ENCODE results near the gene ASCL5.

Gene ASCL5

GRCh38 chr1:201143726-201144635 is 17.0 kb upstream of the ASCL5 start:
- H3K36me3 Mint-ChIP-seq = peaks cover 44% of the 10 kb centered on the region
- H3K27me3 Mint-ChIP-seq = no peaks in the 10 kb centered on the region
- no peak overlapping the region for H3K4me3 Mint-ChIP-seq
- ATAC-seq (ENCODE audit: low read depth) = no peak
- no peak overlapping the region for H3K27ac Mint-ChIP-seq
- DNase-seq (ENCODE audit: low spot score in 2 of 2) = no peak
- no peaks in the 10 kb centered on the region for H3K4me1 Mint-ChIP-seq
- no peaks in the 10 kb centered on the region for H3K9me3 Mint-ChIP-seq

GRCh38 chr1:201142849-201143725 is 16.1 kb upstream of the ASCL5 start:
- ATAC-seq (ENCODE audit: low read depth) (no peak), DNase-seq (ENCODE audit: low spot score in 2 of 2) (no peak)
- H3K27me3 Mint-ChIP-seq = no peaks in the 10 kb centered on the region
- H3K36me3 Mint-ChIP-seq = peaks cover 42% of the 10 kb centered on the region
- no peak overlapping the region for H3K4me3 Mint-ChIP-seq
- H3K27ac Mint-ChIP-seq = no peak overlapping the region
- H3K4me1 Mint-ChIP-seq = no peaks in the 10 kb centered on the region
- no peaks in the 10 kb centered on the region for H3K9me3 Mint-ChIP-seq

- no peaks in the 10 kb centered on the region for H3K4me1 Mint-ChIP-seq
- DNase-seq (ENCODE audit: low spot score in 2 of 2) (no peak), ATAC-seq (ENCODE audit: low read depth) (no peak)
- no peak overlapping the region for H3K4me3 Mint-ChIP-seq
- peaks cover 35% of the 10 kb centered on the region for H3K36me3 Mint-ChIP-seq
- H3K27me3 Mint-ChIP-seq = no peaks in the 10 kb centered on the region
- H3K27ac Mint-ChIP-seq = no peak overlapping the region
- H3K9me3 Mint-ChIP-seq = no peaks in the 10 kb centered on the region
Observed at GRCh38 chr1:201142011-201142848, 15.2 kb upstream of the ASCL5 start.

DNA sequence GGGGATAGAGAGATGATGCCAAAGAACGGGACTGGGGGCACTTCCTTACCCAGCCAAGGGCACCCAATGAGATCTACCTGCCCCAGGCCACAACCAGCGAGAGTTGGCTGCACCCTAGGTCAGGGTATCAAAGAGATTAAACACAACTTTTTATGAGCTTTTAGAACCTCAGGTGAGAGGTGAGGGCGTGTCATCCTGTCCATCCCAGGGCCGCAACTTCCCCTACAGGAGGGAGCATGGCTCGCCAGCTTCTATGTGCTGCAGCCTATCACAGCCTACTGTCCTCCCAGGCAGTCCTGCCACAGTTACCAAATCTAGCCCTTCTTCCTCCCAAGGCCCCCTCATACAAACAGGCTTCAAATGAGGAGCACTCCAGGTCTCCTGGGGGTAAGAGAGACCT is 14.4 kb upstream of the ASCL5 start:
- Mint-ChIP-seq H3K4me1 (no peaks in the 10 kb centered on the region), H3K9me3 (no peaks in the 10 kb centered on the region), H3K27ac (no peak overlapping the region), H3K36me3 (peaks cover 31% of the 10 kb centered on the region), H3K4me3 (no peak overlapping the region), H3K27me3 (no peaks in the 10 kb centered on the region)
- DNase-seq (ENCODE audit: low spot score in 2 of 2) (no peak), ATAC-seq (ENCODE audit: low read depth) (no peak)

- no peaks in the 10 kb centered on the region for H3K4me1 Mint-ChIP-seq
- H3K9me3 Mint-ChIP-seq = no peaks in the 10 kb centered on the region
- H3K4me3 Mint-ChIP-seq = no peak overlapping the region
- no peak for DNase-seq (ENCODE audit: low spot score in 2 of 2)
- ATAC-seq (ENCODE audit: low read depth) = no peak
- no peak overlapping the region for H3K27ac Mint-ChIP-seq
- H3K27me3 Mint-ChIP-seq = no peaks in the 10 kb centered on the region
- H3K36me3 Mint-ChIP-seq = peaks cover 29% of the 10 kb centered on the region
Observed at GRCh38 chr1:201140941-201141260, 13.9 kb upstream of the ASCL5 start.

DNA sequence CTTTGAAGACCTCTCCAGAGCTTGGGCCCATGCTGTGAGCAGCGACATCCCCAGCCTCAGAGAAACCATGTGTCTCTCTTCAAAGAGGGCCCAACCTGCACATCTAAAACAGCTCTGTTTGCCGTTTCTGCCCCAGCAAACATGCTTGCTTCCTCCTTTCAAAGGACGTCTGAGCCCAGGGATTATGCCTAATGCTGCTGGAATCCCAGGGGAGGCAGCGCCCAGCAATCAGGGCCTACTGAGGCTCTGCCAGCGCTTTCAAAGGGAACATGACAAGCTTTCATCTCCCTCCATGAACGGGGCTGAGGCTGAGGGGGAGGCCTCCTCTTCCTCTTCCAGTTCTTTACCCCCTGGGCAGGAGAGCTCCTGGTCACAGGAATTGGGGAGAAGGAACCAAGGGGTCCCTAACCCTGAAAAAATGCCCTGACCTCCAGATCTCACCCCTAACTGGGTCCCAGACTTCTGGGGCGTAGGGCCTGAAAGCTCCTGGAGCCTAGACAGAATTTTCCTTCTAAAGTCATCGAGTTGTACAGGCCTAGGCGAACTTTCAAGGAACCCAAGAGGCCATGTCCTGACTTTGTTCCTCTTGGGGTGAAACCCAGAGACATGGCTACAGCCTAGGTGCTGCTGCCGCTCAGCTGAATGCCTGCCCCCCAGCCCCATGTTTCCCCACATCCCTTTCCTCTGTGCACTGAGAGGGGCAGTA is 13.4 kb upstream of the ASCL5 start:
- ATAC-seq (ENCODE audit: low read depth) (no peak), DNase-seq (ENCODE audit: low spot score in 2 of 2) (no peak)
- H3K27ac Mint-ChIP-seq = no peak overlapping the region
- no peaks in the 10 kb centered on the region for H3K27me3 Mint-ChIP-seq
- H3K4me3 Mint-ChIP-seq = no peak overlapping the region
- peaks cover 32% of the 10 kb centered on the region for H3K36me3 Mint-ChIP-seq
- no peaks in the 10 kb centered on the region for H3K4me1 Mint-ChIP-seq
- no peaks in the 10 kb centered on the region for H3K9me3 Mint-ChIP-seq

DNA sequence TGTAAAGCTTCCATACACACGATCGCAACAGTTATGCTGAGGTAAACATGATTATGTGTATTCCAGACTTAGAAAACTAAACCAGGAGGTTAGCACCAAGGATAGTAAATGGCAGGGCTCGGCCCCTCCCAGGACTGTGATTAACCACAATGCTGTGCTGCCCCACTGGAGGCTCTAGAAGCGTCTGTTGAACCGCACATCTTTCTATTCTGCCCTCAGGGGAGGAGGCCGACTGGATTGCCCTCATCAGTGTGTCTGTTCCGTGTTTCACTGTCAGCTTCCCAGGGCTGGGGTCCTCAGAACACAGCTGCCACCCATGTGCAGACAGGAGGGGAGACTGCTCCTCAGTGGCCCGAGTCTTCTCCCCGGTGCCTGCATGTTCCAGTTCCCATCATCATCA is 12.8 kb upstream of the ASCL5 start:
- Mint-ChIP-seq H3K4me3 (no peak overlapping the region), H3K36me3 (peaks cover 31% of the 10 kb centered on the region), H3K27me3 (no peaks in the 10 kb centered on the region), H3K27ac (no peak overlapping the region), H3K4me1 (no peaks in the 10 kb centered on the region), H3K9me3 (no peaks in the 10 kb centered on the region)
- no peak for DNase-seq (ENCODE audit: low spot score in 2 of 2)
- ATAC-seq (ENCODE audit: low read depth) = no peak

DNA sequence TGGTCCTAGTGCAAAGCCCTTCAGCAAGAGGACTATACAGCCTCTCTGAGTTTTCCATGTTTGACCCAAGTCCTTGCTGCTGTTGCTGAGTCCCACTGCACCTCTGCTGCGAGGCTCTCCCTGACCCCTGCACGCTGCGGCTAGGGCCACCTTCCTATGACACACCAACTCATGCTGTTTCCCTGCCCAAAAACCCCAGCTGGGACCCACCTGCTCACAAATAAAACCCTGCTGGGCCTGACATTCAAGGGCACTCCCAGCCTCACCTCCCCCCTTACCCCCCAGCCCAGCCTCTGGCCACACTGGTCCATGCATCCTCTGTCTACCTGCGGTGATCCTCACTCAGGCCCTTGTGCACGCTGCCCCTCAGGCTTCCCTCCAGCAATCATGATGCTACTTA is 12.3 kb upstream of the ASCL5 start:
- peaks cover 32% of the 10 kb centered on the region for H3K36me3 Mint-ChIP-seq
- no peaks in the 10 kb centered on the region for H3K9me3 Mint-ChIP-seq
- DNase-seq (ENCODE audit: low spot score in 2 of 2) (no peak), ATAC-seq (ENCODE audit: low read depth) (no peak)
- H3K4me1 Mint-ChIP-seq = no peaks in the 10 kb centered on the region
- no peak overlapping the region for H3K4me3 Mint-ChIP-seq
- no peaks in the 10 kb centered on the region for H3K27me3 Mint-ChIP-seq
- no peak overlapping the region for H3K27ac Mint-ChIP-seq

DNA sequence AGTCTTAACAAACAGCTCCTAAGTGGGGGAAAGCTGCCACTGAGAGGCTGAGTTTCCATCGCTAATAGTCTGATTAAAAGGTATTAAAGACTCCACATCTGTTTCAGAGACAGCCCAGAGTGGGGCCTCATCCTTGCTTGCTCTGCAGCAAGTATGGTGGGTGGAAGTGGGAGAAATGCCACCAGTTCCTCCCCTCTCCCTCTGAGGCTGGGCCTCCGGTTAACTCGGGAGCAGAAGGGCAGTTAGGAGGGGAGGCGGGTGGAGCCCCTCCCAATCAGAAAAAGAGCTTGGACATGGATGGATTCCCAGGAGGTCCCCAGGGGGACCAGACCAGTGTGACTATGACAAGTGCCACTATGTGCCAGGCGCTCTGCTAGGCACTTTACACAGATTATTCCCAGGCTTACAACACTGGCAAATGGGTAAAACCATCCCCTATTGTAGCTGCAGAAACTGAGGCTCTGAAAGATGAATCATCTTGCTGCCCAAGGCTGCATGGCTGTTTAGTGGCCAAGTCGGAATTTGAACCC is 11.4 kb upstream of the ASCL5 start:
- H3K27ac Mint-ChIP-seq = no peak overlapping the region
- H3K9me3 Mint-ChIP-seq = no peaks in the 10 kb centered on the region
- DNase-seq (ENCODE audit: low spot score in 2 of 2) (no peak), ATAC-seq (ENCODE audit: low read depth) (no peak)
- no peaks in the 10 kb centered on the region for H3K4me1 Mint-ChIP-seq
- peaks cover 29% of the 10 kb centered on the region for H3K36me3 Mint-ChIP-seq
- no peaks in the 10 kb centered on the region for H3K27me3 Mint-ChIP-seq
- no peak overlapping the region for H3K4me3 Mint-ChIP-seq

- H3K9me3 Mint-ChIP-seq = no peaks in the 10 kb centered on the region
- no peak for DNase-seq (ENCODE audit: low spot score in 2 of 2)
- H3K27me3 Mint-ChIP-seq = no peaks in the 10 kb centered on the region
- H3K36me3 Mint-ChIP-seq = peaks cover 26% of the 10 kb centered on the region
- H3K4me3 Mint-ChIP-seq = no peak overlapping the region
- H3K4me1 Mint-ChIP-seq = no peaks in the 10 kb centered on the region
- no peak overlapping the region for H3K27ac Mint-ChIP-seq
- ATAC-seq (ENCODE audit: low read depth) = no peak
Observed at GRCh38 chr1:201137579-201138310, 10.8 kb upstream of the ASCL5 start.

DNA sequence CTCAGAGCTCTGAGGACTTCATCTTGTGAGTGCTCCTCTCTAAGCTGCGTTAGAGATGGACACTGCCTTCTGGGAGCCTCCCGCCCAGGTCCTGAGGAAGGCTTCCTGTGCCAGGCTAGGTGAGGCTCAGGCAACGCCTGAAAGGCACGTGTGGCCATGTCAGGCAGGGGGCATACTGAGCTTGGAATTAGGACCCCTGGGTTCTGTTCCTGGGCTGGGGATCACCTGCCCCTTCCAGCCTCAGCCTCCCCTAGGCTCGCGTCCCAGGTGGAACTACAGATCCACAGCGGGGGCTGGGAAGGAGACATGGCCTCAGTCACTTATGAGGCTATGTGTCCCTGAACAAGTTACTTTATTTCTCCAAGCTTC is 10.0 kb upstream of the ASCL5 start:
- no peak for DNase-seq (ENCODE audit: low spot score in 2 of 2)
- H3K36me3 Mint-ChIP-seq = peaks cover 24% of the 10 kb centered on the region
- H3K27me3 Mint-ChIP-seq = no peaks in the 10 kb centered on the region
- H3K4me3 Mint-ChIP-seq = no peak overlapping the region
- no peak for ATAC-seq (ENCODE audit: low read depth)
- no peak overlapping the region for H3K27ac Mint-ChIP-seq
- H3K9me3 Mint-ChIP-seq = no peaks in the 10 kb centered on the region
- no peaks in the 10 kb centered on the region for H3K4me1 Mint-ChIP-seq

DNA sequence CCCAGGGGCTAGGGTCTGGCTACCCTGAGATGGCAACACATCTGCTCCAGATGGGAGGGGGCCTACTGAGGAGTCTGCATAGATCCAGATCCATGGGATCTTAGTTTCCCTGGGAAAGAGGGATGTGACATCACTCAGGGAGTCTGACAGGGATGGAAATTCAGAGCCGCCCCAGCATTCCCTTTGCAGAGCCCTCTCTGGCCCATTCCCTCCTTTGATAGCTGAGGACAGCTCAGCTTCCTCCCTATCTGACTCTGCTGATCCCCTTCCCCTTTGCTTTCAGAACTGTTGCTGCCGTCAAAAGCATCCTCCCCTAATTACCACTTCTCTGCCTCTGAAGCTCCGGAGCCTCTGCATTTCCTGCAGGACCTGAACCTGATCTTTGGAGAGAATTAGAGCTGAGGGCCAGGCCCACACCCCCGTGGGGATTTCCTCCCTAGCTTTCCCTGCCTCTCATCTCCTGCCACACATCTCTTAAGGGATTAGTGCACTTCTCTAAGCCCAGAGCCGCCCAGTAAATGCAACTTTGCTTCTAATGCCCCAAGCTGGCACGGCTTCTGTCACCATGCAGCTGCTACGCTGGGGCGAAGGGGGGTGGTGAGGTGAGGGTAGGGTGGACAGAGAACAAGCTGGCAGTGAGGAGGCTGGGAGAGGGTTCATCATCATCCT is 9.5 kb upstream of the ASCL5 start:
- H3K27ac Mint-ChIP-seq = no peak overlapping the region
- H3K9me3 Mint-ChIP-seq = no peaks in the 10 kb centered on the region
- DNase-seq (ENCODE audit: low spot score in 2 of 2) (no peak), ATAC-seq (ENCODE audit: low read depth) (no peak)
- H3K4me1 Mint-ChIP-seq = no peaks in the 10 kb centered on the region
- H3K4me3 Mint-ChIP-seq = no peak overlapping the region
- H3K36me3 Mint-ChIP-seq = peaks cover 29% of the 10 kb centered on the region
- no peaks in the 10 kb centered on the region for H3K27me3 Mint-ChIP-seq
